Neural progenitor cell (in vitro differentiated cells): ENCODE measurements around the gene TNFRSF25.

ENCODE experiments used
- EZH2 ChIP-seq: fragments of 200-600 bp; sonication (generic); IDR thresholded peaks from 2 replicates; pipeline ENCODE4 v1.6.1; 2017; ENCODE audit warnings: antibody characterized with exemption, mild to moderate bottlenecking, moderate library complexity
- TF ChIP-seq, protein P1 (sequence below): fragments of 200-600 bp; sonication (generic); IDR thresholded peaks from 2 replicates; pipeline ENCODE4 v1.5.1; 2017; ENCODE audit warnings: antibody characterized with exemption, mild to moderate bottlenecking

DNA sequence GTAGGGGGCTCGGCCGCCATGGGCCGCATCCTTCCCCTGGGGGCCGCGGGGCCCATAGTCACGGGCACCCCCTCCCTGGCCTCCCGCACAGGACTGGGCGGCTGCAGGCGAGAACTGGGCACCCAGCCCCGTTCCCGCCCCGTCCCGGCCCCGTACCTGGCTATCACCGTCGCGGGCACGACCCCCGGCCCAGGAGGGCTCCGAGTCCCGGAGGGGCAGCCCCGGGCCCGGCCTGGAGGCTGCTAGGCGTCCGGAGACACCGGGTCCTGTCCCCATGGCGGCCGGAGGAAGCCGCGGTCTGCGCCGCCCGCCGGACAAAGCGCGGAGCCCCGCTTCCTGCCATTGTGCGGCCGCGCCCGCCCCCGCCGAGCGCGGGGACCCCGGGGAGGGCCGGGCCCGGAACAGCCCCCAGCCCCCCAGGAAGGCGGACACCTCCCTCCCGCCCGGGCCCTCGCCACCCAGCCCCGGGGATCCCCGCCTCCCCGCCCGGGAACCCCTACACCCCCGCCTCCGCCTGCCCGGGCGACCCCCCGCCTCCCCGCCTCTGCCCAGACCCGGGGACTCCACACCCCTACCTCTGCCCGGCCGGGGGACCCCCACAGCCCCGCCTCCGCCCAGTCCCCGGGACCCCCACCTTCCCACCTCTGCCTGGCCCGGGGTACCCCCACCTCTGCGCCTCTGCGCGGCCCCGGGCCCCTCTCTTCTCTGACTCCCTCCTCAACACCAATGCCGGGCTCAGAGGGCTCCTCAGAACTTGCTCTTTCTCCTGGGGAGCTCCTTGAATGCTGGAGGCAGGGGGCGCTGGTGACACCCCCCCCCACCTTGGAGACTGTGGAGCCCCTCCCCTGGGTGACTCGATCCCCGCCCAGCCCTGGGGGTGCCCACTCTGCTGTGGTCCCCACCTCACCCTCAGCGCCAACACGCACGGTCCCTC lies 19.5 kb upstream of the TNFRSF25 start:
- no peak for TF ChIP-seq EZH2
- TF ChIP-seq, protein P1, sequence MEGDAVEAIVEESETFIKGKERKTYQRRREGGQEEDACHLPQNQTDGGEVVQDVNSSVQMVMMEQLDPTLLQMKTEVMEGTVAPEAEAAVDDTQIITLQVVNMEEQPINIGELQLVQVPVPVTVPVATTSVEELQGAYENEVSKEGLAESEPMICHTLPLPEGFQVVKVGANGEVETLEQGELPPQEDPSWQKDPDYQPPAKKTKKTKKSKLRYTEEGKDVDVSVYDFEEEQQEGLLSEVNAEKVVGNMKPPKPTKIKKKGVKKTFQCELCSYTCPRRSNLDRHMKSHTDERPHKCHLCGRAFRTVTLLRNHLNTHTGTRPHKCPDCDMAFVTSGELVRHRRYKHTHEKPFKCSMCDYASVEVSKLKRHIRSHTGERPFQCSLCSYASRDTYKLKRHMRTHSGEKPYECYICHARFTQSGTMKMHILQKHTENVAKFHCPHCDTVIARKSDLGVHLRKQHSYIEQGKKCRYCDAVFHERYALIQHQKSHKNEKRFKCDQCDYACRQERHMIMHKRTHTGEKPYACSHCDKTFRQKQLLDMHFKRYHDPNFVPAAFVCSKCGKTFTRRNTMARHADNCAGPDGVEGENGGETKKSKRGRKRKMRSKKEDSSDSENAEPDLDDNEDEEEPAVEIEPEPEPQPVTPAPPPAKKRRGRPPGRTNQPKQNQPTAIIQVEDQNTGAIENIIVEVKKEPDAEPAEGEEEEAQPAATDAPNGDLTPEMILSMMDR, result no peak
